Fibroblast of skin of scalp (primary cell): ENCODE measurements around the gene HIBCH.
"Not testable (repeated sequence)": the region's sequence is repeated elsewhere in the genome, so short reads cannot be mapped to it uniquely, and the experiment has no call there.

Experiments used
- DNase-seq: peaks from one replicate; pipeline ENCODE4 v3.0.0-alpha.2; 2013

Gene HIBCH

GRCh38 chr2:190342611-190343010 is 23.0 kb upstream of the HIBCH start:
- peak; percentile 79 for DNase-seq

GRCh38 chr2:190340369-190340768 is 20.7 kb upstream of the HIBCH start:
- no peak for DNase-seq

GRCh38 chr2:190339394-190339793 is 19.8 kb upstream of the HIBCH start:
- DNase-seq = no peak

GRCh38 chr2:190338453-190338852 is 18.8 kb upstream of the HIBCH start:
- no peak for DNase-seq

- no peak for DNase-seq
Measured at GRCh38 chr2:190336420-190336819, 16.8 kb upstream of the HIBCH start.

- DNase-seq = not testable (repeated sequence)
Measured at GRCh38 chr2:190335584-190335983, 16.0 kb upstream of the HIBCH start.

GRCh38 chr2:190335225-190335559 is 15.6 kb upstream of the HIBCH start:
- no peak for DNase-seq

- no peak for DNase-seq
Measured at GRCh38 chr2:190334479-190335224, 15.0 kb upstream of the HIBCH start.

- DNase-seq = no peak
Measured at GRCh38 chr2:190333928-190334327, 14.3 kb upstream of the HIBCH start.

GRCh38 chr2:190333395-190333794 is 13.8 kb upstream of the HIBCH start:
- DNase-seq = no peak

GRCh38 chr2:190328573-190329147 is 9.0 kb upstream of the HIBCH start:
- DNase-seq = no peak

GRCh38 chr2:190327867-190328572 is 8.4 kb upstream of the HIBCH start:
- DNase-seq = no peak

- no peak for DNase-seq
Measured at GRCh38 chr2:190325588-190325987, 6.0 kb upstream of the HIBCH start.

- DNase-seq = no peak
Measured at GRCh38 chr2:190323406-190323805, 3.8 kb upstream of the HIBCH start.

GRCh38 chr2:190320696-190321095 is 1.1 kb upstream of the HIBCH start:
- DNase-seq = no peak

GRCh38 chr2:190318931-190319554 is 583 bp downstream of the HIBCH start:
- no peak for DNase-seq

GRCh38 chr2:190318514-190318913 is 1.1 kb downstream of the HIBCH start:
- DNase-seq = no peak

- DNase-seq = no peak
Measured at GRCh38 chr2:190315273-190315672, 4.4 kb downstream of the HIBCH start.

- no peak for DNase-seq
Measured at GRCh38 chr2:190313880-190314279, 5.7 kb downstream of the HIBCH start.

- DNase-seq = not testable (repeated sequence)
Measured at GRCh38 chr2:190312635-190313025, 7.0 kb downstream of the HIBCH start.

- no peak for DNase-seq
Measured at GRCh38 chr2:190311893-190312634, 7.6 kb downstream of the HIBCH start.

- no peak for DNase-seq
Measured at GRCh38 chr2:190308031-190308430, 11.6 kb downstream of the HIBCH start.

- DNase-seq = no peak
Measured at GRCh38 chr2:190304404-190304803, 15.2 kb downstream of the HIBCH start.
